Stimulated activated CD4-positive, alpha-beta T cell treated with anti-CD3 and anti-CD28 coated beads, Interleukin-4, amount 100 ng/mL, for 1 hour (primary cell): ENCODE measurements around the gene ECM1.

Source experiments
- DNase-seq: peaks from one replicate; pipeline ENCODE4 v3.0.0-alpha.2; 2020

Gene ECM1

DNA sequence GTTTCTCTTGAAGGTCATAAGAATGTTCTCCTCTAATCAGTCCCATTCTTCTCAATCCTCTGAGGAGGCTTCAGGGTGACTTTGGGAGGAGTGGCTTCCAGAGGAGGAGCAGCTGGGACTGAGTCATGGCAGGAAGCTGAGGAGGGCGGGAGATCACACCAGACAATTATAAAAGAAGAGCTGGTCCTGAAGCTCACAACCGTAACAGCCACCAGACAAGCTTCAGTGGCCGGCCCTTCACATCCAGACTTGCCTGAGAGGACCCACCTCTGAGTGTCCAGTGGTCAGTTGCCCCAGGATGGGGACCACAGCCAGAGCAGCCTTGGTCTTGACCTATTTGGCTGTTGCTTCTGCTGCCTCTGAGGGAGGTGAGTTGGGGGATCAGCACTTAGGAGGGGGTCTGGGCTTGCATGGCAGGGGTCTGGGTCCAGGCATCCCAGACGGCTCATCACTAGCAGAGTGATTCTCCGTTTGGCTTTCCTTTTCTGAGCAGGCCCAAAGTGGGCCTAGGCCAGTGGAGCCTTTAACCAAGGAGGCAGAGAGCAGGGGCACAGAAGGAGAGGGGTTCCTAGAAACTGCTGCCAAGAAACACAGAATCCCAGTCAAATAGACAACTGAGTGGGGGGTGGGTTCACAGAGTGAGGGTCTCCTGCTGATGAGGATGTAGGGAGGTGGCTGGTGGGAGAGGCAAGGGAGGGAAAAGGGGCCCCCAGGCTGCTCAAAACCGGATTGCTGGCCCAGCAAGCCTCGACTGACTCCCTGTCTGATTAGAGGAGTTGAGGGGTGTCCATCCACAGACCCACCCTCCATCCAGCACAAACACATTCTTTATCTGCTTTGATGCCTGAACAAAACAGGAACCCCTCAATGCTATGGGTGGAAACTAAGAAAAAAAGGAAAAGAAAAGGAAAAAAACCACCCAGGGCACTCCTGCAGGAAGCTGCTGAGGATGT lies at the start of gene ECM1:
Gene ECM1 (plus strand): TSS at position 198 of the 953 bp plus-strand sequence. CDS start 101 bp downstream, at position 299.
- no peak for DNase-seq

DNA sequence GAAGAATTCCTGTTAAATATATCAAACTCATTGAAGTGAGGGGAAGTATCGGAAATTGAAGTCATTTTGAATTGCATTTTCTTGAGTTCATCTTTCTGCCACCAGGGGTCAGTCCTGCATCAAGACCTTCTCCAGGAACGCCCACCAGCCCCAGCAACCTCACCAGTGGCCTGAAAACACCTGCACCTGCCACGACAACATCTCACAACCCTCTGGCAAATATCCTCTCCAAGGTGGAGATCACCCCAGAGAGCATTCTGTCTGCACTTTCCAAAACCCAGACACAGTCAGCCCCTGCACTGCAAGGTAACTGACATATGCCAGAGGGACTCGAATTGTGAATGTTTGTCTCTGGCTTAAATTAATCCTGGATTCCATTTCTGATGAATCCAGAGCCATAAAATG lies 43.5 kb upstream of the ECM1 start:
- DNase-seq: peak; percentile 71

DNA sequence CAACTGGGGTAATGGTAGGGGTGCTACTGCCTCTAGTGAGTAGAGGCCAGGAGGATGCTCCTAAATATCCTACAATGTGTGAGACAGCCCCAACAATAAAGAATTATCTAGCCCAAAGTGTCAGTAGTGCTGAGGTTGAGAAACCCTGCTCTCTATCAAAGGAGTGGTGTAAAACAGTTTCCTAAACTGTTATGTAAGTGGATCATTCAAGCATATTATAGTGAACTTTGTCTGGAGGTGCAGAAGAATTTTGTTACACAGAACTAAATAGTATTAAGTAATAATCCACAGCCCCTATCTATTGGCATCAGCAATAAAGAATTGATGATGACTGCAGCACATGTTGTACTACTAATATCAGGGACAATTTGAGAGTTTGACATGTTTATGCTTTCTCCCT lies 40.9 kb upstream of the ECM1 start:
- no peak for DNase-seq

DNA sequence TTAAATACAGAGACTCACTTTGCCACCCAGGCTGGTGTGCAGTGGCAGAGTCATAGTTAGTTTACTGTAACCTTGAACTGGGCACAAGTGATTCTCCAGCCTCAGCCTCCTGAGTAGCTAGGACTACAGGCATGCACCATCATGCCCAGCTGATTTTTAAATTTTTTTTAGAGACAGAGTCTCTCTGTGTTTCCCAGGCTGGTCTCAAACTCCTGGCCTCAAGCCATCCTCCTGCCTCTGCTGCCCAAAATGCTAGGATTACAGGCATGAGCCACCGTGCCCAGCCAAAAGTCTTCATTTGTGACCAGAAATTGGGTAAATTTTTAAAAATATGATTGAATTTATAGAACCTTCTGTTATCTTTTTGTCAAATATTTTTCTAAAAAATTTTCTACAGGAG lies 38.6 kb upstream of the ECM1 start:
- no peak for DNase-seq

DNA sequence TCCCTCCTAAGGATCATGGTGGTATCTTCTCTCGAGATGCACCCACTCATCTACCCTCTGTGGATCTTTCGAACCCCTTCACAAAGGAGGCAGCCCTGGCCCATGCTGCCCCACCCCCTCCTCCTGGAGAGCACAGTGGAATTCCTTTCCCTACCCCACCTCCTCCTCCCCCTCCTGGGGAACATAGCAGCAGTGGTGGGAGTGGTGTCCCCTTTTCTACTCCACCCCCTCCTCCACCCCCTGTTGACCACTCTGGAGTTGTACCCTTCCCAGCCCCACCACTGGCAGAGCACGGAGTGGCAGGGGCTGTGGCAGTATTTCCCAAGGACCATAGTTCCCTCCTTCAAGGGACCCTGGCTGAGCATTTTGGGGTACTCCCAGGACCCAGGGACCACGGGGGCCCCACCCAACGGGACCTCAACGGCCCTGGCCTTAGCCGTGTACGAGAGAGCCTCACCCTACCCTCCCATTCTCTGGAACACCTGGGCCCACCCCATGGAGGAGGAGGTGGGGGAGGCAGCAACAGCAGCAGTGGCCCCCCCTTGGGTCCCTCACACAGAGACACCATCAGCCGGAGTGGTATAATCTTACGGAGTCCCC lies 35.2 kb upstream of the ECM1 start:
- no peak for DNase-seq

DNA sequence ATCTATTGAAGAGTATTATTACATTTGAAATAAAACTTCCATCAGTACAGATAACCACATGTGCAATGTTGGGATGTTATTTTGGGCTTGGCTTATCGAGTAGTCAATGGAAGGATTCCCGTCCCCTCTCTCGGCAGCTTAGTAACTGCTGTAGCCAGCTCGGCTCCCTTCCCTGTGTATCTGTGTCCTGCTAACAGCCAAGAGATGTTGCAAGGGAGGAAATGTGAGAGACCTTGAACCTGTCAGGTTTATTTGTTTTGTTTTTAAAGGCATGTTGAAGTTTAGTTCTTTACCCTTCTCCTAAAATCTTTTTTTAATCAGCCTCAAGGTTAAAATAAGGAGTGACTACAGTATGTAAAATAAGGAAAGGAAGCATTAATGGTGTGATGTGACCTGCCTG lies 34.2 kb upstream of the ECM1 start:
- no peak for DNase-seq

DNA sequence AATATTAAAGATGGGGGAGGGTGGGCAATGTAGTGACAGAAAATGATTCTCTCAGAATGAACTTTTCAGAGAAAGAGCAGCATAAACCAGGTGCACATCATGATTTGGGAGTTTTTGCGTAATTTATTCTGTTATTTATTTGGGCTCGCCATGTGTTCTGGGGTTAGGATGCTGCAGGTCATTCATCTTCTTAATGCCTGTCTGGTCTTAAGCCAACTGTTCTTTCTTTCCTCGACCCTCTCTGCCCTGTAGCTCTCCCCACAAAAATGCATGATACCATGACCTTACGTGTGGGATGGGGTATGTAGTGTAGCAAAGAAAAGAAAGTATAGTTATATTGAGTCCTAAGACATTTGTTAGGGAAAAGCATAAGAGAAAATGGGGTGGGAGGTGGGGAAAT lies 33.0 kb upstream of the ECM1 start:
- DNase-seq: no peak

DNA sequence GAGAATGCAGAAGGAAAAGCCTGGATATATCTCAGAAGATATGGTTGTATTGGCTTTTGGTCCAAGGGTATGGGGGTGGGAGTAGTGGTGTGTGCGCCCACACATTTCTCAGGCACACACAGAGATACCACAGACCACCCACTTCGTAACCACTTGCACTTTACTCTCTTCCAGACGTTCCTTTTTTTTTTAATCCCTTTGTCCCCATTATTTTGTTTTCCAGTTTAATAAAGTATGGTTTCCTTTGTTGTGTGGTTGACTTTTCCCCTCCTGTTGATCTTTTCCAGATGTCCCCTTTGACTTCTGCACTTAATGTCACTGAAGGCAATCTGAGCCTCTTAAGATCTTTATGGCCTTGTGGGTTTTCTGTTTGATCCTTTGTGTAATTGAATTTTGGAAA lies 31.2 kb upstream of the ECM1 start:
- no peak for DNase-seq

DNA sequence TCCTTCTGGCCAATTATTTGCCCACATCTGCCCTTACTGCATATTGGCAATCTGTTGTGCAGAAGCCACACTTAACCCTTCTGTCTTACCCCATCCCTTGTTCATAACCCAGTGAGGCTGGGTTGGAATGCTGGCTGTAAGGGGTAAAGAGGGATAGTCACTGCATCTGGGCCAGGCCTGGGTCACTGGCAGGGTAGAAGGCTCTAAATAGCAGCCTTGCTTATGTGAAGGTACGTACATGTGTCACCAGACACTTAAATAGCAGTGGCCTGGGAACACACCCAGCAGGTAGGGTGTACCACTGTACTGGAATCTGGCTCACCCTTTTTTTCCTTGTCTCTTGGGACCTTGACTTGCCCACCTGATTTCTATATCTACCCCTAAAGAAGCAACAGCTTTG lies 30.6 kb upstream of the ECM1 start:
- no peak for DNase-seq

DNA sequence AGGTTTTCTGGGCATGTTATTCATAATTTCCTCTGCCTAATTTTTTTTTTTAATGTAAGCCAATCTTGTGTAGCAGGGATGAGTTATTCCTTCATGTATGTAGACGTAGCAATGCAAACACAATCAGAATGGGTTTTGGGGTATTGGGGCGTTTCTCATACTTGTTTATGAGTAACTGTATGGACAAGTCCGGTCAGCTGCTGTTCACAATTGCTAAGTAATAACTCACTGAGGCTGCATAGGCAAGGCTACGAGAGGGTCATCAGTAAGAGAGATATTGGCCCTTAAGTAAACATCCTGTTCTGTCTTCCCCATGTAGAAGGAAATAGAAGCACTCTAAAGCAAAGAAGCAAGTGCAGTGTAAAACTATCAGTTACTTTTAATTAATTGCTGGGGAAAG lies 30.2 kb upstream of the ECM1 start:
- DNase-seq: no peak

DNA sequence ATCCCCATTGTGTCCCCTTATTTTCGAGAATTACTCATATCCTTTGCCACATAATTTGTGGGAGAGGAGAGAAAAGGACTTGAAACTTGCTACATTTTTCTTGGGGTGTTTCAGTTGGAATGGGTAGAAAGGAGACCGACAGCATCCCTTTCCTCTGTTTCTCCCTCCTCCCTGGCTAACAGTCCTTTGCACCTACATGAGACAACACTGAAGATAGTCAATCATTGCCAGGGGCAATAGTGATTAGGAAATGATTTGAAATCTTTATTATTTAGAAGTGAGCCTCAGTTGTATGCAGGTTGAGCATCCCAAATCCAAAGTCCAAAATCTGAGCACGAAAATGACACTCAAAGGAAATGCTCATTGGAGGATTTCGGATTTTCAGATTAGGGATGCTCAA lies 28.5 kb upstream of the ECM1 start:
- no peak for DNase-seq

DNA sequence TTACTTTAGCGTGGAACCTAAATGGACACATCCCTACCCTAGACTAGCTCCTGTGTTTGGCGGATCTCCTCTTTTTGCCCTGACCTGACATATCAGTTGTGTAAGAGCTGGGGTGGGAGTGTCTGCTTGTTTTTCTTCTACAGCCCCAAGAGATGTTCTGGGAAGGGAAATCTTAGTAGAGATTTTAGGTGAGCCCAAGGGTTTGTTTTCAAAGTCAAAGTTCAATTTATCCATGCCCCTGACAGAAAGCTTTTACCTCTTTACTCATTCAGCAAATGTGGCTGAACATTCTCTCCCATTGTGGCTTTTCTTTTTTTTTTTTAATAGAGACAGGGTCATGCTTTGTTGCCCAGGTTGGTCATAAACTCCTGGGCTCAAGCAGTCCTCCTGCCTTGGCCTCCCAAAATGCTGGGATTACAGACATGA lies 28.0 kb upstream of the ECM1 start:
- no peak for DNase-seq

DNA sequence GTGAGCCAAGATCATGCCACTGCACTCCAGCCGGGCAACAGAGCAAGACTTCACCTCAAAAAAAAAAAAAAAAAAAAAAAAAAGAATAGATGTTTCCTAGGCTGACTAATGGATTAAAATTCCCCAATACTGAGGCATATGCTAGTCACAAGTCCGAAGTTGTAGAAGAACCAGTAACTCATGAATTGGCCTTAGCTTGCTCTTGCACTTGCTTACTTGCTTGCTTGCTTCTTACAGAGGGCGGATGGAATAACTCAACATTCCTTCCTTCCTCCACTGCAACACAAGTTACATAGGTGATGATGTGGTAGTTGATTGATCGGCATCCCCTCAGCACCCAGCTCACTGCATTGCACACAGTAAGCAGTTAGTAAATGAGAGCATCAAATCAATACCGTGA lies 23.5 kb upstream of the ECM1 start:
- no peak for DNase-seq

DNA sequence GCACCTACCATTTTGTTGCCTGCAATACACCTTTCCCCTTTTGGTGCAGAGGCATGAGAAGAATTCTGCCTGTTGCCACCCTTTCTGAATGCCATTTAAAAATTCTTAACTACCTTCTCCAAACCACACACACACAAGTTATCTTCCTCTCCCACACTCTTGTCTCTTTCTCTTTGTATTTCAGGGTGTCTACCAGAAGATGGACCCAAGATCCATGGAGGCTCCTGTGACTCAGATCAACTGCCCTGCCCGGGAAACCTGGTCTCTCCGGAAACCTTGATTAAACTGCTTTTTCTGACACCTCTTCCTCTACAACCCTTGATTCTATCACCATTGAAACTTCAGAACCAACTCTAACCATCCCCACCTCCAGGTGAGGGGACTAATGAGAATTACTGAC lies 23.0 kb upstream of the ECM1 start:
- DNase-seq: no peak

DNA sequence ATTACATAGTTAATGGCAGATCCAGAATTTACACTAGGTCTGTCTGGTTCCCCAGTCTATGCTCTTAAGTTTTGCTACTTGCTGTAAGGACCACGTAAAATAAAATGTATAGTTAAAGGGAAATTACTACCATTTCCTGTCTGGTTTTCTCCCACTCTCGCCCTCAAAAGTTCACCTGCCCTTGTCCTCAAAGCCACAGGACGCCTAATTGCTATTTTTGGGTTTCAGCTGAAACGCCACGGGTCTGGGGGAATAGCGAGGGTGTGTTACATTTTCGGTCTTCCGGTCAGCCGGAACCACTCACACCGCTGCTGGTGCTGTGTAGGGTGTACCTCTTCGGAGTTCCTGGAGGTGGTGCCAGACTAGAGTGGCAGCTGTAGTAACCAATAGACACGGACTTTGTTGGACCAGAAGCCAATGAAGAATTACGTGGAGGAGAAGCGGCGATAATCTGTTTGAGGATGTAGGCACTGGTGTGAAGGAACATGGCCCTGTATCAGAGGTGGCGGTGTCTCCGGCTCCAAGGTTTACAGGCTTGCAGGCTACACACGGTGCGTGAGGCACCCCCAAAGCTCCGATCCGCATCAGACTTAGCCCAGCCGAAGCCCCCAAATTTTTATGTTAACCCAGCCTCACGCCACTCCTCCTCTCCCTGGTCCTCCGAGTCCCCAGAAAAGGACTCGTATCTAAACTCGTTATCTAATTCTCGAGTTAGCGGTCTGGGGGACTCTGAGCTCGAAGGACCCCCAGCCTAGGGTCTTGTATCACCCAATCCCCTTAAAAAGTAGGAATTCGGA lies 20.7 kb upstream of the ECM1 start, which contains the start of gene TARS2:
Gene TARS2 (plus strand): TSS at position 454 of the 797 bp plus-strand sequence. CDS start 32 bp downstream, at position 486.
- DNase-seq: peak; percentile 87

DNA sequence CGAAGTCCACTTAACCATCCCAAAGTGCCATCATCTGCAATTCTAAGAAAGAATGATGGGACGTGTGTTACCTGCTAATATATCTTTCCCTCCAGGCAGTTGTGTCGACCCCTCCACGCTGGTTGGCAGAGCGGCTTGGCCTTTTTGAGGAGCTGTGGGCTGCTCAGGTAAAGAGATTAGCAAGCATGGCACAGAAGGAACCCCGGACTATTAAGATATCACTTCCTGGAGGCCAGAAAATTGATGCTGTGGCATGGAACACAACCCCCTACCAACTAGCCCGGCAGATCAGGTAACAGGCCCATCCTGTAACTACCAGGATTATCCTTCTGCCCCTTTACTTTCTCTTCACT lies 20.2 kb upstream of the ECM1 start:
- no peak for DNase-seq

DNA sequence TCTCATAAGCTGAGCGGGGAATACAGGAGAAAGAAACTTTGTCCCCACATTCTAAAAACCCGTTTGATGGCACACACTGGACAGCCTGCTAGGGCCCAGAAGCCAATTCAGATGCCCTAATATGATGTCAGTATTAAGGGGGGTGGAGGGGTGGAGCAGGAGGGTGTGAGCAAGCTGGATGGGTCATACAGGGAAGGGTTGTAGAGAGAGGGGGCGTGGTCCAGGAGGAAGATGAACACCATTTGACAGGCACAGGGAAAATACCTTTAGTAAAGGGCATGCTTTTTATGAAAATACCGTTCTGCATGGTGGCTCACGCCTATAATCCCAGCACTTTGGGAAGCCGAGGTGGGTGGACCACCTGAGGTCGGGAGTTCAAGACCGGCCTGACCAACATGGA lies 14.7 kb upstream of the ECM1 start:
- DNase-seq: no peak

DNA sequence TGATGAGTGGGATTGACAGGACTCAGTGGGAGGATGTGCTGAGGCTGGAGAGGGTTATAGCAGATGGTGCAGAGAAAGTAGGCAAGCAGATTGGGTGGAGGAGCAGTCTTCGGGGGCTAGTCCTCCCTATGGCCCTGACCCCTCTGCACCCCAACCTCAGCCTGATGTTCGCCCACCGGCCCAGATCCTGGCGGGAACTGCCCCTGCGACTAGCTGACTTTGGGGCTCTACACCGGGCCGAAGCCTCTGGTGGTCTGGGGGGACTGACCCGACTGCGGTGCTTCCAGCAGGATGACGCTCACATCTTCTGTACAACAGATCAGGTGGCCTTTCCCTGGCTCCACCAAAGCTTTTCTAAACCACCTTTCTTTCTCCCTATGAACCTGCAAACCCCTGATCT lies 9.6 kb upstream of the ECM1 start:
- no peak for DNase-seq

DNA sequence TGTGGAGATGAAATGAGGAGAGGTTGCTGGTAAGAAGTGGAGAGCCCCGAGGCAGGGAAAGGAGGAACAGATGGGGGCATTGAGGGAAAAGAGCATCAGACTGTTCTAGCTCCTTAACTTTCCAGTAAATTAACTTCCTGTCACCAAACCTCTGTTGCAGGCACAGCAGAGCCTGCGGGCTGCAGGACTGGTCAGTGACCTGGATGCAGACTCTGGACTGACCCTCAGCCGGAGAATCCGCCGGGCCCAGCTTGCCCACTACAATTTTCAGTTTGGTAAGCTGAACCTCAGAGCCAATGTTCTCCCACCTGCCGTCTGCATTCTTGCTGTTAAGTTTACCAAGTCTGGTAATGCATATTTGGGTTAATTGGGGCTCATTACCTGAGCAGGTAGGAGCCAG lies 2.5 kb upstream of the ECM1 start:
- no peak for DNase-seq

DNA sequence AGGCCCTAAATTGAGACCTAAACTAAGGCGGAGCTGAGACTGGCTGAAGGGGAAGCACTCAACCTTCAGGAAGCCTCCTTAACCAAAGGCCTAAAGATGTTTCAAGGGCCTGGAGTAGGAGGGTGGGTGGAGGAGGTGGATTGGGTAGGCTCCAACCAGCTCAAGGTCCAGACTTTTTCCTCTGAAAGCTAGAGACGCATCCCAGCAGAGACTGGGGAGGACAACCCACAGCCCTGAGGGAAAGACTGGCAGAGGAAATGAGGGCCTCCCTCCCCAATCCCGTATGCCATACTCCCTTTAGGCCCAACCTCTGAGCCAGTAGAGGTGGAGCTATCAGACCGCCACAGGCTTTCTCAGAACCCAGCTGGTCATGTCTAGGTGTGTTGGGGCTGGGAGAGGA lies 1.1 kb downstream of the ECM1 start:
- DNase-seq: no peak

DNA sequence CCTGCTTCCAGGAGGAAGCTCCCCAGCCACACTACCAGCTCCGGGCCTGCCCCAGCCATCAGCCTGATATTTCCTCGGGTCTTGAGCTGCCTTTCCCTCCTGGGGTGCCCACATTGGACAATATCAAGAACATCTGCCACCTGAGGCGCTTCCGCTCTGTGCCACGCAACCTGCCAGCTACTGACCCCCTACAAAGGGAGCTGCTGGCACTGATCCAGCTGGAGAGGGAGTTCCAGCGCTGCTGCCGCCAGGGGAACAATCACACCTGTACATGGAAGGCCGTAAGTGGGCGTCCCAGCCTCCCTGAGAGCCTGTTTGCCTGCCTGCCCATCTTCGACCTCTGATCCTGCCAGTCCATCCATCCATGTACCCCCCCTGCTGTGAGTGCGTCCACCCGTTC lies 3.6 kb downstream of the ECM1 start:
- DNase-seq: no peak

DNA sequence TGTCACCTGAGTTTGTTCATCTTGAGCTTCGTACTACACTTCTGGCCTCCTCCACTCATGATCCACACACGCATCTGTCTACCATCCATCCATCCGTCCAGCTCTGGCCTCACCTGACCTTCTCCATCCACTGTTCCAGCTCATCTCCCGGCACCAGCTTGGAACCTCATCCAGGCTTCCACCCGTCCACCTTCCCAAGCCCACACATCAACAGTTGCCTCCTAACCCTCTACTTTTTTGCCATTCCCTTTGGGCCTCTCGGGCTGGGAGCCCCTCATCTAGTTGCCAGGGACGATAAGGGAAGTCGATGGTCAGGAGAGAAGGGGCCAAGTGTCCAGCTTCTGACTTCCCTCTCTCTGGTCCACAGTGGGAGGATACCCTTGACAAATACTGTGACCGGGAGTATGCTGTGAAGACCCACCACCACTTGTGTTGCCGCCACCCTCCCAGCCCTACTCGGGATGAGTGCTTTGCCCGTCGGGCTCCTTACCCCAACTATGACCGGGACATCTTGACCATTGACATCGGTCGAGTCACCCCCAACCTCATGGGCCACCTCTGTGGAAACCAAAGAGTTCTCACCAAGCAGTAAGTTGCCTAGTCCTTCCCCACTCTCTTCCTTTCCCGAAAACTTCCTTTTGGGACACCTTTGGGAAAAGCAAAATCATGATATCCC lies 4.2 kb downstream of the ECM1 start:
- no peak for DNase-seq

DNA sequence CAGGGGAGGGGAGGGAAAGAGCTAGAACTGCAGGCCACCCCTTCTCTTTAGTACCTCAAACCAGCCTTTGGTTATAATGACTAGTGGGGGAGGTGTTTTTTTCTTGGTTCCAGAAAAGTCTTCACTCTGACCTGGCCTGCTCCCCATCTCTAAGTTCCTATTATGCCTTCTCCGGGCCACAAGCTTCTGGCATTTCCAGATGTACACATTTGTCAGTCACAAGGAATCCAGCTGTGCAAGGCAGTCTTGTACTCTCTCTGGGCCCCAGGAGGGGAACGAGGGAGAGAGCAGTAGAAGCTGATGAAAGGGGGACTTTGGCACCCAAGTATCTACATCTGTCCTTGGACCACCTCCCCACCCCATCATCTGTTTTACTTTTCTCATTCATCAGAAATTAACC lies 4.9 kb downstream of the ECM1 start:
- no peak for DNase-seq
